TTC549 (cell line): ENCODE results near the gene ZNF628.

ENCODE experiments used
- FAIRE-seq: peaks from 2 replicates; lab custom pipeline; 2012; peaks lifted over from hg19 to GRCh38; lab: Jason Lieb, UNC

ZNF628 gene

GRCh38 chr19:55497763-55498162 lies 21.3 kb downstream of the ZNF628 start:
- FAIRE-seq = no peak

GRCh38 chr19:55498246-55498840 lies 21.9 kb downstream of the ZNF628 start:
- FAIRE-seq = no peak

GRCh38 chr19:55500368-55500952 lies 24.0 kb downstream of the ZNF628 start:
- no peak for FAIRE-seq

GRCh38 chr19:55502197-55502952 lies 26.0 kb downstream of the ZNF628 start:
- FAIRE-seq = no peak

GRCh38 chr19:55503157-55503501 lies 26.7 kb downstream of the ZNF628 start:
- no peak for FAIRE-seq

- peak; percentile 34 for FAIRE-seq
Observed at GRCh38 chr19:55503502-55504251, 27.3 kb downstream of the ZNF628 start.

GRCh38 chr19:55504252-55504603 lies 27.8 kb downstream of the ZNF628 start:
- FAIRE-seq = no peak

- no peak for FAIRE-seq
Observed at GRCh38 chr19:55504981-55505380, 28.6 kb downstream of the ZNF628 start.

- no peak for FAIRE-seq
Observed at GRCh38 chr19:55508120-55508519, 31.7 kb downstream of the ZNF628 start.

GRCh38 chr19:55516878-55517620 lies 40.6 kb downstream of the ZNF628 start:
- peak; percentile 28 for FAIRE-seq

GRCh38 chr19:55519451-55520311 lies 43.3 kb downstream of the ZNF628 start:
- FAIRE-seq = no peak

GRCh38 chr19:55520691-55521292 lies 44.4 kb downstream of the ZNF628 start:
- FAIRE-seq = no peak

GRCh38 chr19:55525289-55526101 lies 49.1 kb downstream of the ZNF628 start:
- FAIRE-seq = no peak

GRCh38 chr19:55526216-55527196 lies 50.1 kb downstream of the ZNF628 start:
- FAIRE-seq = no peak

- FAIRE-seq = no peak
Observed at GRCh38 chr19:55527197-55528029, 51.0 kb downstream of the ZNF628 start.

GRCh38 chr19:55528030-55528803 lies 51.8 kb downstream of the ZNF628 start:
- no peak for FAIRE-seq

- FAIRE-seq = no peak
Observed at GRCh38 chr19:55529636-55530234, 53.3 kb downstream of the ZNF628 start.
